ENCODE measurements around the gene KLK4.

Gene KLK4

GRCh38 chr19:50878851-50879250 is 32.3 kb downstream of the KLK4 start:
- no peak for DNase-seq (ENCODE audit: low spot score)

- DNase-seq (ENCODE audit: low spot score) = no peak
Measured at GRCh38 chr19:50877338-50877737, 33.9 kb downstream of the KLK4 start.

DNA sequence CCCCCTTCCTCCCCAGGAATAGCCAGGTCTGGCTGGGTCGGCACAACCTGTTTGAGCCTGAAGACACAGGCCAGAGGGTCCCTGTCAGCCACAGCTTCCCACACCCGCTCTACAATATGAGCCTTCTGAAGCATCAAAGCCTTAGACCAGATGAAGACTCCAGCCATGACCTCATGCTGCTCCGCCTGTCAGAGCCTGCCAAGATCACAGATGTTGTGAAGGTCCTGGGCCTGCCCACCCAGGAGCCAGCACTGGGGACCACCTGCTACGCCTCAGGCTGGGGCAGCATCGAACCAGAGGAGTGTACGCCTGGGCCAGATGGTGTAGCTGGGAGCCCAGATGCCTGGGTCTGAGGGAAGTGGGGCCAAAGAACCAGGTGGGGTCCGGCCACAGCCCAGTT is 34.7 kb downstream of the KLK4 start:
- no peak for DNase-seq (ENCODE audit: low spot score)

DNA sequence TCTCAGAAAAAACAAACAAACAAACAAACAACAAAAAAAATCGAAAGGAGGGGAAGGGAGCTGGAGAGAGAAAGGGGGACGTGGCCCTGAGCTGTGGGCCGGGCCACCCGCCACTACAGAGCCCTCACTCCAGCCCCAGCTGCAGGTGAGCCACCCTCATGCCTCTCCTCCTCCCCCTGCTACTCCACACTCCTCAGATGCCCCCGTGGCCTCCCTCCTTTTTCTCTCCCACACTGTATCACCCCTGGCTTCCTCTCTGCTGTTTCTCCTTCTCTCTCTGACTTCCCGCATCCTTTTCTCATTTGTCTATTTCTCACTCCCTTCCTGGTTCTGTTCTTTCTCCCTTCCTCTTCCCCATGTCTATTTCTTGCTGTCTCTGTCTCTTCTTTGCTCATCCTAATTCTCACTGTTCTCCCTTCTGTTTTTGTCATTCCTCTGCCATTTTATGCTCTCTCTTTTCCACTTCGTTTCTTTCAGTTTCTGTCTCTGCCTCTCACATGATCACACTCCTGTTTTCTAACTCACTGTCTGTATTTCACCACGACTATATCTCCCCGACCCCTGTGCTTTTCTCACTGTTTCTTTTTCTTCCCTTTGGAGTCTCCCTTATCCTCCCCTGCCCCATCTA is 35.3 kb downstream of the KLK4 start:
- DNase-seq (ENCODE audit: low spot score) = no peak

GRCh38 chr19:50874211-50874610 is 37.0 kb downstream of the KLK4 start:
- no peak for DNase-seq (ENCODE audit: low spot score)

GRCh38 chr19:50873056-50873455 is 38.1 kb downstream of the KLK4 start, which contains the start of gene KLK2:
Gene KLK2, plus strand, starts transcription at chr19:50873439. Its CDS starts 35 bp downstream, at chr19:50873474.
- DNase-seq (ENCODE audit: low spot score) = no peak

GRCh38 chr19:50870417-50871089 is 40.6 kb downstream of the KLK4 start:
- DNase-seq (ENCODE audit: low spot score) = no peak

DNA sequence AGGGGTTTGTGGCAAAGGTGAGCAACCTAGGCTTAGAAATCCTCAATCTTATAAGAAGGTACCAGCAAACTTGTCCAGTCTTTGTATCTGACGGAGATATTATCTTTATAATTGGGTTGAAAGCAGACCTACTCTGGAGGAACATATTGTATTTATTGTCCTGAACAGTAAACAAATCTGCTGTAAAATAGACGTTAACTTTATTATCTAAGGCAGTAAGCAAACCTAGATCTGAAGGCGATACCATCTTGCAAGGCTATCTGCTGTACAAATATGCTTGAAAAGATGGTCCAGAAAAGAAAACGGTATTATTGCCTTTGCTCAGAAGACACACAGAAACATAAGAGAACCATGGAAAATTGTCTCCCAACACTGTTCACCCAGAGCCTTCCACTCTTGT is 41.7 kb downstream of the KLK4 start:
- DNase-seq (ENCODE audit: low spot score) = no peak

DNA sequence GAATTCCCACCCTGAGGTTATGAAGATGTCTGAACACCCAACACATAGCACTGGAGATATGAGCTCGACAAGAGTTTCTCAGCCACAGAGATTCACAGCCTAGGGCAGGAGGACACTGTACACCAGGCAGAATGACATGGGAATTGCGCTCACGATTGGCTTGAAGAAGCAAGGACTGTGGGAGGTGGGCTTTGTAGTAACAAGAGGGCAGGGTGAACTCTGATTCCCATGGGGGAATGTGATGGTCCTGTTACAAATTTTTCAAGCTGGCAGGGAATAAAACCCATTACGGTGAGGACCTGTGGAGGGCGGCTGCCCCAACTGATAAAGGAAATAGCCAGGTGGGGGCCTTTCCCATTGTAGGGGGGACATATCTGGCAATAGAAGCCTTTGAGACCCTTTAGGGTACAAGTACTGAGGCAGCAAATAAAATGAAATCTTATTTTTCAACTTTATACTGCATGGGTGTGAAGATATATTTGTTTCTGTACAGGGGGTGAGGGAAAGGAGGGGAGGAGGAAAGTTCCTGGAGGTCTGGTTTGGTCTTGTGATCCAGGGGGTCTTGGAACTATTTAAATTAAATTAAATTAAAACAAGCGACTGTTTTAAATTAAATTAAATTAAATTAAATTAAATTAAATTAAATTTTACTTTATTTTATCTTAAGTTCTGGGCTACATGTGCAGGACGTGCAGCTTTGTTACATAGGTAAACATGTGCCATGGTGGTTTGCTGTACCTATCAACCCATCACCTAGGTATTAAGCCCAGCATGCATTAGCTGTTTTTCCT is 49.5 kb downstream of the KLK4 start:
- DNase-seq (ENCODE audit: low spot score) = no peak

DNA sequence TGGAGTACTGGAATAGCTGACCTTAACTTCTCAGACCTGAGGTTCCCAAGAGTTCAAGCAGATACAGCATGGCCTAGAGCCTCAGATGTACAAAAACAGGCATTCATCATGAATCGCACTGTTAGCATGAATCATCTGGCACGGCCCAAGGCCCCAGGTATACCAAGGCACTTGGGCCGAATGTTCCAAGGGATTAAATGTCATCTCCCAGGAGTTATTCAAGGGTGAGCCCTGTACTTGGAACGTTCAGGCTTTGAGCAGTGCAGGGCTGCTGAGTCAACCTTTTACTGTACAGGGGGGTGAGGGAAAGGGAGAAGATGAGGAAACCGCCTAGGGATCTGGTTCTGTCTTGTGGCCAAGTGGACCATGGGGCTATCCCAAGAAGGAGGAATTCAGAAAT is 50.2 kb downstream of the KLK4 start:
- no peak for DNase-seq (ENCODE audit: low spot score)

DNA sequence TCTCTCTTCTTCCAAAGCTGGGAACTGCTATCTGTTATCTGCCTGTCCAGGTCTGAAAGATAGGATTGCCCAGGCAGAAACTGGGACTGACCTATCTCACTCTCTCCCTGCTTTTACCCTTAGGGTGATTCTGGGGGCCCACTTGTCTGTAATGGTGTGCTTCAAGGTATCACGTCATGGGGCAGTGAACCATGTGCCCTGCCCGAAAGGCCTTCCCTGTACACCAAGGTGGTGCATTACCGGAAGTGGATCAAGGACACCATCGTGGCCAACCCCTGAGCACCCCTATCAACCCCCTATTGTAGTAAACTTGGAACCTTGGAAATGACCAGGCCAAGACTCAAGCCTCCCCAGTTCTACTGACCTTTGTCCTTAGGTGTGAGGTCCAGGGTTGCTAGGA is 51.3 kb downstream of the KLK4 start:
- DNase-seq (ENCODE audit: low spot score) = no peak

DNA sequence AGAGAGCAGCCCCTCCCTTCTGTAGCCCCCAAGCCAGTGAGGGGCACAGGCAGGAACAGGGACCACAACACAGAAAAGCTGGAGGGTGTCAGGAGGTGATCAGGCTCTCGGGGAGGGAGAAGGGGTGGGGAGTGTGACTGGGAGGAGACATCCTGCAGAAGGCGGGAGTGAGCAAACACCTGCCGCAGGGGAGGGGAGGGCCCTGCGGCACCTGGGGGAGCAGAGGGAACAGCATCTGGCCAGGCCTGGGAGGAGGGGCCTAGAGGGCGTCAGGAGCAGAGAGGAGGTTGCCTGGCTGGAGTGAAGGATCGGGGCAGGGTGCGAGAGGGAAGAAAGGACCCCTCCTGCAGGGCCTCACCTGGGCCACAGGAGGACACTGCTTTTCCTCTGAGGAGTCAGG is 52.3 kb downstream of the KLK4 start:
- DNase-seq (ENCODE audit: low spot score) = no peak

- DNase-seq (ENCODE audit: low spot score) = no peak
Measured at GRCh38 chr19:50857366-50857765, 53.8 kb downstream of the KLK4 start.
